GM19328 (cell line): Measurements from ENCODE around the gene TF.
"Not testable (repeated sequence)": the region's sequence is repeated elsewhere in the genome, so short reads cannot be mapped to it uniquely, and the experiment has no call there.

Source experiments
- ATAC-seq: cut with Tn5 transposase; IDR thresholded peaks from one replicate; pipeline ENCODE4 v1.9.1; 2021; ENCODE audit warnings: mild to moderate bottlenecking, moderate library complexity; ENCODE audit not compliant: unreplicated experiment

TF gene

DNA sequence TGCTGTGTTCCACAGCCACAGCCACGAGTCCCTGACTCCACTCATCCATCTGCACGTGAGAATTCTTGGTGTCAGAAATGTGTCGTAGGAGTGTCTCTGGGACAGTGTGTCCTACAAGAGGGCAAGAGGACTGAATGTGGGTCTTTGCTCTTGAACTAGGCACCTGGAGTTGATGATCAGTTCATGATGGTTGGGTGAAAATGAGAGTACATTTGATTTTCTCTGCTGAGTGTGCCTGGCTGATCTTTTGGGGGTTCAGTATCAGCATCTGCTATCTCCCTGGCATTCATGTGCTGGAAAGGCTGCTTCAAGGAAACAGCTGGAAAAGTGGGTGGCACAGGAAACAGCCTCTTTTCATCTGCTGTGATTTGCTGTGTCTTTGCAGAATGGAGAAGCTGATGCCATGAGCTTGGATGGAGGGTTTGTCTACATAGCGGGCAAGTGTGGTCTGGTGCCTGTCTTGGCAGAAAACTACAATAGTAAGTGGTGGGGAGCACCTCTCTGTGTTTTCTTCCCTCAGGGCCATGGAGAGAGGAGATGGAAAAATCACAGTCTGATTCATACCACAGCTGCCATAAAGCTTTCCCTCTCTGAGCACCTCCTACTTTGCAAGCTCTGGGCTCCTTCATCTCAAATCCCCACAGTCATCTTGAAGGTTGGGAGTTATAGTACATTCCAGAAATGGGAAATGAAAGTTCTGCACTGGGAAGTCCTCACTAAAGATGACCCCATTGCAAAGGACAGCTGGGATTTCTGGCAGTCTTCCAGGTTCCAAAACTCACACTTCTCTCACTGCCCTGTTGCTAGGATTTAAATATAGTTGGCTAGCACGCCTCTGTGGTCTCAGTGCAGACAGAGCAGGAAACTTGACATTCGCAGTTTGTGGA lies 17.8 kb downstream of the TF start:
- ATAC-seq, result no peak

DNA sequence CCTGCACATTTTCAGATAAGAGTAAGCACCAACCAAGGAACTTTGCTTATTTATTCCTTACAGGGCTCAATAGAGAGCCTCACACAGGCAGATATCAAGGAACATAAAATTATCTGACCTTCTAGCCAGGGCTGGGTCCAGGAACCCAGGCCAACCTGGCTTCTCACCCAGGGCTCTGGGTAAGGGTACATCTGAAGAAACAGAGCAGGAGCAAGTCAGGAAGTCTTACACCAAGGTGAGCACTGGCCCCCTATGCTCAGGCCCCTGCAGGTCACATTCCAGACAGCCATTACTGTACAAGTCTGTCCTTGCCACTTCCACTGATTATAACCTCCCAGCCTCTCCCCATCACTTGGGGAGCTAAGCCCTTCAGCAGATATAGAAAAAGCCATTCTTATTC lies 19.1 kb downstream of the TF start:
- no peak for ATAC-seq

DNA sequence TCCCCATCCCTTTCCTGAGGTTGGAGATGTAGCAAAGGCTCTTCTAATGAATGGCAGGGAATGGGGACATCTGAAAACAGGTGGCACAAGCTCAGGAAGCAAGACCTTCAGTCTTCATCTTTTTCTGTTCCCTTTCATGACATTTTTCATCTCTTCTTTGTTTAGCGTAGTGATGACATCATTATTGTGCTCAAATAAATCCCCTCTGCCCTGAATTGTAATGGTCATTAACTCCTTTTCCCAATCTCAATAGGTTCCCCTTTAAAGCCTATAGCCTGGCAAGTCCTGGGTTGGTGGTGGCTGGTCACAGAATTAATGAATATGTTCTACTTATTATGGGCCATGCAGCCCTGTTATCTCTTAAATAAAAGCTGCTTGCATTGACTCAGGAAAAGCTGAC lies 21.4 kb downstream of the TF start:
- ATAC-seq, result no peak

DNA sequence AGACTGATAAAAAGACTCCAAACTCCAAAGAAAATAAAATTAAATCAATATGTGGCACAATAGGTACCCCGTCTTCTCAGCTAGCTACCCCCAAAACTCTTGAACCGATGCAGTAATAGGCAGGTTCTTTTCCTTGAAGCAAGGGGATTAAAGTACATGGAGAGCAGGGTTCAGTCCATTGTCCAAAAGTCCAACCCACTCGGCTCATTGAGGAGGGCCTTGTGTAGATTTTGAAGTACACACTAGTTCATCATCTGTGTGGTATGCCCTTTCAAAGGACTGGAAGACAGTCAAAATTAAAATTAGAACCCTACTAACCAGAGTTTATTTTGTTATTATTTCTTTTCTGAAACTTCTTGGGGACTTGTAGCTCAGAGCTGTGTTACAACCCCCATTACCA lies 23.3 kb downstream of the TF start:
- ATAC-seq, result no peak

DNA sequence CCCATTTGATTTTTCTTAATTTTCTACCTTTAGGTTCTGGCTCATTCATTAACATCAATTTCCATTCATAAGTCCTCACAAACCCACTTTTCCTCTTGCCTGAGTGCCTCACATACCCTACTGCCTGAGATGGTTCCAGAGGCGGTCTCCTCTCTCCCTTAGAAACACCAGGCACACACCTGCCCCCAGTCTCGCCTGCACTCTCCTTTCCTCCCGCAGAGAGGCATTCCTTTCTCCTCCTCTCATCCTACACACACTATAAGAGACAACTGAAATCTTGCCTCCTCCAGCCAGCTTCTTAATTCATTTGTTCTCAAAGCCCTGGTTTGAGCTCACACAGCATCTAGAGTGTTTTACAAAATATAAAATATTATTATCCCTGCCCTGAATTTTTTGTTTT lies 27.5 kb downstream of the TF start:
- no peak for ATAC-seq

DNA sequence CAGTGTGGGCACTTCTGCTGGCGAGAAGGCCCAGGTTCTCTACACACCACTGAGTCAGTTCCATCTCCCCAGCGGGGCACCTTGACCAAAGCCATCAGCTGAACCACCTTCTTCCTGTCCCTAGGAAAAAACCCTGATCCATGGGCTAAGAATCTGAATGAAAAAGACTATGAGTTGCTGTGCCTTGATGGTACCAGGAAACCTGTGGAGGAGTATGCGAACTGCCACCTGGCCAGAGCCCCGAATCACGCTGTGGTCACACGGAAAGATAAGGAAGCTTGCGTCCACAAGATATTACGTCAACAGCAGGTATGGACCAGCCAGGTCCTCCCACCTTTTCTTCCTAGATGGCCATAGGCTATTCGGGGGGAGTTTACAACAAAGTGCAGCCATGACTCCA lies 29.1 kb downstream of the TF start:
- ATAC-seq, result no peak

DNA sequence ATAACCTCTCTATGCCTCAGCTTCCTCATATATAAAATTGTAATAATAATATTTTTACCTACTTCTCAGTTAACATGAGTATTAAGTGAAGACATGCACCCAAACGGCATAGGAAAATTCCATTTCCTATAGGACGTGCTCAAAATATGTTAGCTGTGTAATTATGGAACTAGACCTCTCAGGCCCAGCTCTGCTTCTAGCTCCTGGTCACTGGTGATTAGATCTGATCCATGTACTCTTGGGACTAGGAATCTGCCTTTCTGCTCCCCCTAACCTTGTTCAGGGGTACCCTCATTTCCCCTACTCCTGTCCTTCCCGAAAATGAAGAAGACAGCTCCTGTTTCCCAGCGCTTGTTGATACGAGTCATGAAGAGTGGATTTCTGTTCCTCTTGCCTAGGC lies 29.6 kb downstream of the TF start:
- no peak for ATAC-seq

DNA sequence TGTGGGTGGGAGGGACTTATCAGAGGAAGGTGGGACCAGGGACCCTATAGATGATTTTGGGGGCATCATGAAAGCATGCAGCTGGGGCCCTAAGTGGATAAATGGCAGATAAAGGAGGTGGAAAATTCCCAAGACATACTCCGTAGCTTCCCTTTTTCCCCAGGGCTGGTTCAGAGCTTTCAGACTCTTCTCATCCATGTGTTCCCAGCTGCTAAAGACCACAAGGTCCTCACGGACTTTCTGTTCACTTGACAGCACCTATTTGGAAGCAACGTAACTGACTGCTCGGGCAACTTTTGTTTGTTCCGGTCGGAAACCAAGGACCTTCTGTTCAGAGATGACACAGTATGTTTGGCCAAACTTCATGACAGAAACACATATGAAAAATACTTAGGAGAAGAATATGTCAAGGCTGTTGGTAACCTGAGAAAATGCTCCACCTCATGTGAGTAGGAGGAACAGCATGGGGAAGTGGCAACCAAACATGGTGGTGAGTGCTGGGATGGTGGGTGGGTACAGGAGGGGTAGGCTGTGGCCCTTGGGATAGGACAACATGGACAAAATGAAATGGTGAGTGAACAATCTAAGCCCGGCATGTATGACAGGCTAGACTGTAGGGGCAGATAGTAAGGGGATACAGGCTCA lies 30.7 kb downstream of the TF start:
- no peak for ATAC-seq

DNA sequence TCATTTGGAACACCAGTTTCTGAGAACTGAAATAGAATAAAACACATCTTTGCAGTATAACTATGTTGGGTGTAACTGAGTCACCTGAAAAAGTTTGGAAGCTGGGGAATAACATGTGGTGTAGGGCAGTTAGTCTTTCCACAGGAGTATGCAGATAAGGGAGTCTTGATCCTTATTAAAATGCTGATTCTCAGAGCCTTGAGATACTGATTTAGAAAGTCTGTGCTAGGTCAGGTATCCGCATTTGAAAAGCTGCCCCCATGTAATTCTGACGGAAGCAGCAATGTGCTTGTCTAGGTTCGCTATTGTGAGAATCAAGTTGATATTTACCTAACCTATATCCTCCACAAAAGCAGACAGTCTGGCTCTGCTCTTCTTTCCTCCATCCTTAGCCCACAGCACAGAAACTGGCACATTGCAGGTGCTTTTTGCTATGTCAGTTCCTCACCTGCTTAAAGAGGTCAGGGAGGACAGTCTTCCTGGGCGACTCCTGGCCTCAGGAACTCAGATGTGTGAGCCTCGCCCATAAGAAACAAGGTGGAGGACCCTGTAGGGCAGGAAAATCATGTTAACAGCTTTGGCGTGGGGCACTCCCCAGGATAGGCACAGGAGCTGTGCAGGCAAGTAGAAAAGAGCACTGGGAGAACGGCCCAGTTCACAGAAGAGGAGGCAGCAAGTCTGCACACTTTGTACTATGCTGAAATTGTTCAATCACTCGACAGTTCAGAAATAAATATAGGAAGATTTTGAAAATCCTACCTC lies 31.8 kb downstream of the TF start:
- no peak for ATAC-seq

DNA sequence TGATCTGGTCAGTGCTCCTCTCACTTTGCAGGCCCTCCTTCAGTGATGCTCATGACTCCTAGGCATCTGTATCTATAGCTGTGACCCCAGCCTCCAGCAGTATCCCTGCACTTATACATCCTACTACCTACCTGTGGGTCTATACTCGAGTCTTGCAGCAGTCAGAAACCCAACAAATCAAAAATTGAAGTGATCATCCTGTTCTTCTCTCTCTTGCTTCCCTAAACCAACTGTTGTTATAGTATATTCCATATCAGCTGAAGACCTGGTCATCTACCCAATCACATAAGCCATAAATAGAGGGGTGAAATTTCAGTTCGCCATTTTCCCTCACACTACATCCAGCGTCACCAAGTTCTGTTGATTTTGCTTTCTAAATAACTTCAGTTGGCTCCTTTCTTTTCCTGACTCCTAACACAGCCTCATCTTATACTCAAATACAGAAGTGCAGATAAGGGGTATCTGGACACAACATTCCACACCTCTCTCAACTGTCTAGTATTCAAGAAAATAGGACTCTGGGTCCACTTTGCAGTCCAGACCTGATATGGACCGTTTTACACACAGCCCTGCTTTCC lies 33.5 kb downstream of the TF start:
- no peak for ATAC-seq

DNA sequence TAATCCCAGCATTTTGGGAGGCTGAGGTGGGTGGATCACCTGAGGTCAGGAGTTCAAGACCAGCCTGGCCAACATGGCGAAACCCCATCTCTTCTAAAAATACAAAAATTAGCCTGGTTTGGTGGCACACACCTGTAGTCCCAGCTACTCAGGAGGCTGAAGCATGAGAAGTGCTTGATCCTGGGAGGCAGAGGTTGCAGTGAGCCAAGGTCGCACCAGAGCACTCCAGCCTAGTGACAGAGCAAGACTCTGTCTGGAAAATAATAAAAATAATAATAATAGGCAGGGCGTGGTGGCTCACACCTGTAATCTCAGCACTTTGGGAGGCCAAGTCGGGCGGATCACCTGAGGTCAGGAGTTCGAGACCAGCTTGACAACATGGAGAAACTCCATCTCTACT lies 34.6 kb downstream of the TF start:
- ATAC-seq, result not testable (repeated sequence)

DNA sequence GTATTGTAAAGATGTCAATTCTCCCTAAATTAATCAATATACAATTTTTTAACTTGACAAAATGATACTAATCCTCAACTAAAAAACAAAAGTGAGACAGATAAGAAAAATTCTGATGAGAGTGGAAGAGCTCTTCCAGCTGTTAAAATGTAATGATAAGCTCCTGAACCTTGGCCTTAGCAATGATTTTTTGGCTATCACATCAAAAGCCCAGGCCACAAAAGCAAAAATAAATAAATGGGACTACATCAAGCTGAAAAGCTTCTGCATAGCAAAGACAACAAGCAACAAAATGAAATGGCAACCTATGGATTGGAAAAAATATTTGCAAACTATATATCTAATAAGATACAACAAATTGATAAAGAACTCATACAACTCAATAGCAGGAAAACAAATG lies 35.4 kb downstream of the TF start:
- no peak for ATAC-seq

DNA sequence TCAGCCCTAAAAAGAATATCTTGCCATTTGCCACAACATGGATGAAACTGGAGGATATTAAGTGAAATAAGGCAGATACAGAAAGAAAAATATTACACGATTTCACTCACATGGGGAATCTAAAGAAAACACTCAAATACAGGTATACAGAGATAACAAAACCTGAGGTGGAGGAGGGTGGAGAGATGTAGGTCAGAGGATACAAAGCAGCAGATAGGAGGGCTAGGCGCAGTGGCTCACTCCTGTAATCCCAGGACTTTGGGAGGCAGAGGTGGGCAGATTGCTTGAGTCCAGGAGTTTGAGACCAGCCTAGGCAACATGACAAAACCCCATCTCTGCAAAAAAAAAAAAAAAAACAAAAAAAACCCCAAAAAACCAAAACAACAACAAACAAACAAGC lies 36.3 kb downstream of the TF start:
- no peak for ATAC-seq

DNA sequence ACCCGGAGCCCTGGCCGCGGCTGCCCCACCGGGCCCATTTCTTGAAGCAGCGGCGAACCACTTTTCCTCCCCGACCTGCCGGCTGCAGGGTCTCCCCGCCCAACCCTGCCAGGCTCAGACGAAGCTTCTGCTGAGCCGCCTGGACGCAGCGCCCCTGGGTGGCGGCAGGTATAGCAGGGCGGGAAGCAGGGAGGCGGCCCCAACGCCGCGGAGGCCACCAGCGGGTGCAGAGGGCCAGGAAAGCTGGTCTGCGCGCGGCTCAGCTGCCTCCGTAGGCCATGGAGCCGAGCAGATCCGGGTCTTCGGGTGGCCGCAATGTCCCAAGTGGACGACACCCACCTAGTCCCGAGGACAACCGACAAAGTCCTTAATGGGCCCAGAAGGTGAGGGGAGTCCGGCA lies 37.6 kb downstream of the TF start:
- ATAC-seq, result no peak

DNA sequence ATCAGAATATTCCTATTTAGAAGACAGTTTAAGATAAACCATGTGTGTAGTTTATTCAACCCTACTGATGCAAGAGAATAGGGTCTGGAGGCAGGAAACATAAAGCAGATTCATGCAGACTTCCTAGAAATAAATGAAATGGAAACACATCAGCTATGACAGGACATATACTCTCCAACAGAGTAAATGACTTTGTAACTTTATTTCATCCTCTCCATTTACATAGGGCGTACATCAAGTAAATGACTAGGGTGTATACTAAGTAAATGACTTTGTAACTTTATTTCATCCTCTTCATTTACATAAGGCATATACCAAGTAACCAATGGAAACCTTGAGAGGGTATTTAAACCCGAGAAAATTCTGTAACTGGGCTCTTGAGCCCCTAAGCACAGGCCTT lies 41.8 kb downstream of the TF start:
- ATAC-seq, result no peak

DNA sequence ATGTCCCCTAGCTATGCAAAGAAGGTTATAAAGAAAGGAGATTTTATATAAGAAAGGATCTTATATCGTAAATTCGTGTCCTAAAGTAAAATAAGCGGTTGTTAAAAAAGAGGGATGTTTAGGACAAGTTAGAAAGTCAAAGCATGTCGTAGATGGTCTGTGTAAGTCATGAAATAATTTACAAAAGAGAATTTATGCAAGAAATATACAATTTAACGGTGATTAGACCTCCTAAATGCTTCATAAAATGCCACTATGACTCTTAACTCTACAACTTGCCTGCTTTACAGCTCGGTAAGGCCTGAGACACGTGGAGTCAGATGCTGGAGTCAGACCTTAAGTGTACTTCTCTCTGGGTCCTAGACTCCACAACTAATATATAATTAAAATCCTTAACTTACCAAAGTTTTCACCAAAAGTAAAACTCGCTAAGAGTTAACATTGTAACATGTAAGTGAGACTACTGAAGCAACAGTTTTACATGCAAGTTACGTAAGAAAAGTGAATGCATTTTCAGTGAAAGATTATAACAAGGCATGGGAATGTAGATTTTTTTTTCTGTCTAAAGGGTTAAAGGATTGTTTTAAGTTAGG lies 46.1 kb downstream of the TF start:
- no peak for ATAC-seq

DNA sequence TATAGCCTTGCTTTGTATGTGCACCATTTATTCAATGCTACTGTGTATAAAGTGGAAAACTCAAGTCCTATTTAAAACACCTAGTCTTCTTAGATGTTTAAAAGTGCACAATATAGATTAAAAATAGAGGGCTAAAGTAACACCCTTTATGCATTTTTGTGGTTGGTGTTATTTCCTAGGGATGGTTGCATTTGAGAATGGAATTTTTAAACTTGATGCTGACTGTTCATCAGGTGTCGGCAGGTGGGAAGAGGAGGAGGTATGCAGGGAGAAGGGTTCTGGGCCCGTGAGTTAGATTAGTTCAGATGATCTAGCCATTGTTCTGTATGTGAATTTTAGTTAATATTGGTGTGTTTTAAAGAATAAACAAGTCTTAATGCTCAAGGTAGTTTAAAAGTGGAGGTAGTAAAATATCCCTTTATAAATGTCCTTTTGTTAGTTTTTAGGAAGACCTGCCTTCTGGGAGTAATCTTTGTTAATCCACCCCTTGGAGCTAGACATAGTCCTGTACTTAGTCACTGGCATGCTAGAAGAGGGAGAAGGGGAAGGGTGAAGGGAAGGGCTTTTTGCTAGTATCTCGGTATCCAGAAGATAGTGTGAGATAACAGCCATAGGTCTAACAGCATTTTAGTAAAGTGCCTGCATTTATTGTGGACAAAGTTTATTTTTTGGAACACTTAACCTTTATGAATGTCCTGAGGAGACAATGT lies 51.4 kb downstream of the TF start:
- no peak for ATAC-seq

DNA sequence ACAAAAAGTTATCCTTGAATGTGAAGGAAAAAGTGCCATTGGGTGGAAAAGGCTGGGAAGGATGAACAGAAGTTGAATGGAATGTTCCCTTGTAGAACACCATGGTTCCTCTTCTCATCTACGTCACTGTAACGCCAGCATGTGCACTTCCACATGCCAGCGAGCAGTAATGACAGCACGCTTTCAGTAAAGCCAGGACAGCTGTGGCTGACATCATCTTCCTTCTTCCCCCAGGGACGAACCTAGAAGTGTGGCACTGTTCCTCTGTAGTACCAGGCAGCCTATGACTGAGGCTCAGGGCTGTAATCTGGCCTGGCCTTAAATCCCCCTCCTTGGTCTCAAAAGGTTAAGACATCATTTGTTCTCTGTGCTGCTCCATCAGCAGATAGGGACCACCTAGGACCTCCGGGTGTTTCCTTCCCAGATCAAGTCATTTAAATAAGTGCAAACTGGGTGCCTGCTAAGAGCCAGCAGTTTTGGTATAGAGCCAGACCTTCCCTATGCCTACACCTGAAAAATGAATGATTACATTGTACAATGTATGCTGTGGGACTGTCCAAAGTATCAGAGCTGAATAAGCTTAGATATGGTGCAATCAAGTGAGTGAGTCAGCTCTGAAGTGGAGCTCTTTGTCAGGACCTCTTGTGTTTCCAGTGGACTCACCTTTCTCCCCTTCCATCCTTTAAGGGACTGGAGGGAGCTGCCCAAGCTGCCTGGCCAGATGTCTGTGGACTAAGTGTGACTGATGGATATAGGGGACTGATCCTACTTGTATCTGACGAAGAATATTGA lies 53.8 kb downstream of the TF start:
- no peak for ATAC-seq

DNA sequence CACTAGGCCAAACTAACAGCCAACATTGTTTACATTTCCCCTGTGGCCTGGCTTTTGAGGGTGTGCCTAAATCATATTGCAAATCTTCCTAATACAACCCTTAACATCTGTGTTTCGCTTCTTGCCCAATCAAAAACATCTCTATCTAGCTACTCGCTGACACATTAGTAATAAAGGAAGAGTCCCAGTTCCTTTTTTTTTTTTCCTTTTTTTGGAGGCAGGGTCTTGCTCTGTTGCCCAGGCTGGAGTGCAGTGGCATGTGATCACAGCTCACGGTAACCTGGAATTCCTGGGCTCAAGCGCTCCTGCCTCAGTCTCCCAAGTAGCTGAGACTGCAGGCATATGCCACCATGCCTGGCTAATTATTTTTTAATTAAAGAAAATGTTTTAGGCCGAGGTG lies 57.3 kb downstream of the TF start:
- ATAC-seq, result no peak

DNA sequence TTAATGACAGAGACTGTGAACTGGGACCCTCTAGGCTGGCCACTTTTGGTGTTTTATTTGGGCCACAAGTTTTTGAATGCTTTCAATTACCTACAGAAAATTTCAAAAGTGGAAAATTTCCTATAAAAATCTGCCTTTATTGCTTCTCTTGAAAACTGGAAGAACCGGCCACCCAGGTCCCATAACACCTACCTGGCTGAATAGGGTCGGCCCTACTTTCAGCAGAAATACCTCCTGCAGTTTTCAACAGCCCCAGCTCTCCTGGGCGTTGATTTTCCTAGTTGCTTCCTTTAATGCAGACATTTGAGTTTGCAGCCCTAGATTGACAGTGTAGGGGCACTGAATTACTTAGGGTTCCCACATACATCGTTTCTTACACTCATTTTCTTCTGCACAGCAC lies 58.7 kb downstream of the TF start:
- ATAC-seq, result no peak
